Cardiac septum (tissue), 1 donor: Measurements from ENCODE around the gene S100A11. TPM values are rescaled to one million over a fixed set of nuclear protein-coding genes. Genes with fewer than 3 reads are reported as not detected.
A peak's percentile ranks its signal among the peaks of the same experiment; 100 is the strongest.
"Not testable (repeated sequence)": the region's sequence is repeated elsewhere in the genome, so short reads cannot be mapped to it uniquely, and the experiment has no call there.

Experiments used
- DNase-seq: peaks from one replicate; pipeline ENCODE4 v3.0.0-alpha.2; 2020; ENCODE audit warnings: low spot score
- intact Hi-C: fragments of 100-400 bp; cut with DNase I; formaldehyde crosslinking; loops from one replicate; pipeline ENCODE4 v1.14.0; 2022
- long read RNA-seq: library from polyadenylated mRNA; unstranded; transcript quantifications from one replicate; pipeline ENCODE4 v2.0.0, GENCODE V29; 2021
- total RNA-seq: library from RNA; stranded (reverse); fragmentation: NEBNext Ultra II Directional; extraction: Animal tissue kit (Norgen Biotek cat#: 25700); gene quantifications from one replicate; pipeline ENCODE4 v1.2.1, GENCODE V29; 2021
- donor health status: DM: no; HTN: no; CAD: no.

The S100A11 gene
- 90.8 TPM for total RNA-seq
- long read RNA-seq, transcript S100A11-201 (3 exons, 594 nt) = major isoform, 54 of 54 reads
- long read RNA-seq, partial matches to known transcripts = 0 of 54 reads
- long read RNA-seq, other reads (novel, unspliced or antisense) = 0 of 54 reads

DNA sequence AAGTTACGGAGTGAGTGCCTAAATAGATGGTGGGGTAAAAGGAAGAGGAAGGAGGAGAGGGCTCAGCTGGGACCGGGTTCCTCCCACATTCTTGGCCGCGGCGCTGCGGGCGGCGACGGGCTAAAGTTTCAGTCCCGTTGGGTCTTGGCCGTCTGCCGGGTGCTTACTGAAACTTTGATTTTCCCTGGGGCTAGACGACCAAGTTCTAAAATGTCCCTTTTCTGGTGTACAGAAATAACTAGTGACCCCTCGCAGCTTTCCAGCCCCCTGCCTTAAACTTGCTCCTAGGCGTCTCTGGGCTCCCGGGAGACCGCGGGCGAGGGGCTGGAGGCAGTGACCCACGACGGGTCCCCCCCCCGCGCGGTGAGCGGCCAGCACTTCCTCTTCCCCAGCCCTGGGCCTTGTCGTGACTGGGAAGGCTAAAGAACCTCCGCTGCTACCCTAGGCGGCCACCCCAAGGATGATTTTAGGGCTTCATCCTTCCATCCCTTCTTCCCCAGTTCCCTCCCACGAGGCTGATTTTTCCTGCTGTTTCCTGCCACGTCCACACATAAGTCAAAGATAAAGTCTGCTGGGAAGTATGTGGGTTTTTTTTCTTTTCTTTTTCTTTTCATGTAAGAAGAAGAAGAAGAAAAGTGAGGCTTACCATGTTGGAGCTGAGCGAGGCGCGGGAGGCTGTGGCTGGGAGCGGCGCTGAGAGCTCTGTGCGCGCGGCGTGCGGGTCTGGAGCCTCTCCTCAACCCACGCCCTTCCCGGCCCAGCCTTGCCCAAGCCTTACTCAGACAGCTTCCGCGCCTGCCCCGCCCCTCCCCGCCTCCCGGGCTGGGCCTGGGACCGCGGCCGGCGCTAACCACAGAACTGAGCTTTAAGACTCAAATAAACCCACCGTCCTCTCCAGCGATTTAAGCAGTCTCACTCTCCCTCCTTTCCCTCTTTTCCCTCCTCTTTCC, at the start of gene S100A11:
Gene S100A11, minus strand, starts transcription at position 738 of the 950 bp plus-strand sequence. Its CDS starts 89 bp downstream, at position 649.
- peak; percentile 96 for DNase-seq
- intact Hi-C loops = loop anchor here (1.0 kb wide), 1 partner anchor 12 kb away; no protein-coding TSS in a partner anchor

DNA sequence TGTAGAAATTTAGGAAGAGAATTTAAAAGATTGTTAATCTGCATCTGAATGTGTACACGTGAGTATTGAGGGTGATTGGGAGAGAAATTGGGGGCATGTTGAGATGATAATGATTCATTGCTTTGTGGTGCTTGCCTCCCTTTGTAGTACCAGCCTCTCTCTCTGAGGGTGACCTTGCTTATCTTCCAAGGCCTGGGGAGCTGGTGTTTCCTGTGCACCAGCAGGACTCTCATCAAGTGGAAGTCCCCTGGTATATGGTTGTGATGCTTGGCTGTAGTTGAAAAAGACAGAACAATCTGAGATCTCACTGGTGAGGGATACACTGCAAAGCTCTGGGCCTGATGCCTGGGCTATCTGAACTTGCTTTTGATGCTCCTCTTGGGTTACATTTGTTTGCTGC, 48.0 kb upstream of the S100A11 start:
- DNase-seq = no peak
- intact Hi-C loops = no loop called here

DNA sequence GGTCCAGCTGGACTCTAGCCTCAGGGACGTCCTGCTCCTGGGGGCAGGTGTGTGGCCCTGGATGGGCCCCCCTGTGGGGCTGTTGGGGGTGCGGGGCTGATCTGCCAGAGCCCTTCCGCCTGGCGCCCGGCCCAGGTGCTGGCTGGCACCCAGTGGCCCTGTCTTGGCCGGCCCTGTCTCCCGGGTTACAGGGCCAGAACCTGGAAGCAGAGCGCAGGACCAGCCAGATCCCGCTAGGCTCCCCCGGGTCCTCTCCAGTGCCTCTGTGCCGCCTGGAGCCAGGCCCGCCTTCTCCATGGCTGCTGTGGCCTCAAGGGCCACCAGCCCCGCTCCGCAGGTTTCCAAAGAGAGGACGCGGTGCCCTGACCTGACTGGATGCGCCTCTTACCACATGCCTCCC, 44.2 kb upstream of the S100A11 start:
- DNase-seq, intact Hi-C loops: not testable (repeated sequence)

DNA sequence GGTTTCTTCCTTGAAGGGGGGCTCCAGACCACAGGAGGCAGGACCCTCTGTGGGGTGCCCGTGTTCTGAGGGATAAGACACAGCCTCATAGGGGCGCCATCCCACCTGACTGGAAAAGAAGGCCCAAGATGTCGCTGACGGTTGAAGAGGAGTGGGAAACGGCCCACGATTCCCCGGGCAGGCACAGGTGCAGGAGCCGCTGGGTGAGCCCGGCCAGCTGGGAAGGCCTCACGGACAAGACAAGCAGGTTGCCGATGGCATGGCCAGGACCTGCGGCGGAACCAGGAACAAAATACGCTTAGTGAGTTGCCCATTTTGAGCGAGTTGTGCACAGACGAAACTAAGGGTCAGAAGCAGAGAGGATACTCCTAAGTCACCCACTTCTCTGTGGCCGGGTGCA, 43.7 kb upstream of the S100A11 start:
- intact Hi-C loops, DNase-seq: not testable (repeated sequence)

DNA sequence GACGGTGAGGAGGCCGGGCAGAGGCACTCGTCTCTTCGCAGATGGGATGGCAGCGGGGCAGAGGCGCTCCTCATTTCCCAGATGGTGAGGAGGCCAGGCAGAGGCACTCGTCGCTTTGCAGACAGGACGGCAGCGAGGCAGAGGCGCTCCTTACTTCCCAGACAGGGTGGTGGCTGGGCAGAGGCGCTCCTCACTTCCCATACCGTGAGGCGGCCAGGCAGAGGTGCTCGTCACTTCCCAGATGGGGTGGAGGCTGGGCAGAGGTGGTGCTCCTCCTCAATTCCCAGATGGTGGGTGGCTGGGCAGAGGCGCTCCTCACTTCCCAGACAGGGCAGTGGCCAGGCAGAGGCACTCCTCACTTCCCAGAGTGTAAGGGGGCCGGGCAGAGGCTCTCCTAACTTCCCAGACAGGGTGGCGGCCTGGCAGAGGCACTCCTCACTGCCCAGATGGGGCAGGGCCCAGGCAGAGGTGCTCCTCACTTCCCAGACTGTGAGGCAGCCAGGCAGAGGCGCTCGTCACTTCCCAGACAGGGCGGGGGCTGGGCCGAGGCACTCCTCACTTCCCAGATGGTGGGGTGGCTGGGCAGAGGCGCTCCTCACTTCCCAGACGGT, 42.1 kb upstream of the S100A11 start:
- DNase-seq = no peak
- intact Hi-C loops = no loop called here

DNA sequence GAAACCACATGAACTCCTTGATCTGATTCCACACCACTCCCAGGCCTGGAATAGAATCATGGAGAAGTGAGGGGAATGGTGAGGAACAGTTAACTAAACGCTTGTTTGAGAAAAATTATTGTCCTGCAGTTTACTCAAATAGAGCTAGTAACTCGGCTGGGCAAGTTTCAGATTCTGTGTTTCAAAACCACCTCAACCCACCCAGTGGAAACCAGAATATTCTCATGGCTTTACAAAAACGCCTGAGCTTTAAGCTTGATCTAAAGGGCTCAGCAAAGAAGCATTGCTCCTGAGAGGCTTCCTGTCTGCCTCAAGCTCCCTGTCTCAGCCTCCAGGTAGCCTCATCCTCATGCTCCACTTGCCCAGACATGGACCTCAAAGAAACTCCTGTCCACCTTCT, 35.5 kb upstream of the S100A11 start:
- DNase-seq = no peak
- intact Hi-C loops = no loop called here

DNA sequence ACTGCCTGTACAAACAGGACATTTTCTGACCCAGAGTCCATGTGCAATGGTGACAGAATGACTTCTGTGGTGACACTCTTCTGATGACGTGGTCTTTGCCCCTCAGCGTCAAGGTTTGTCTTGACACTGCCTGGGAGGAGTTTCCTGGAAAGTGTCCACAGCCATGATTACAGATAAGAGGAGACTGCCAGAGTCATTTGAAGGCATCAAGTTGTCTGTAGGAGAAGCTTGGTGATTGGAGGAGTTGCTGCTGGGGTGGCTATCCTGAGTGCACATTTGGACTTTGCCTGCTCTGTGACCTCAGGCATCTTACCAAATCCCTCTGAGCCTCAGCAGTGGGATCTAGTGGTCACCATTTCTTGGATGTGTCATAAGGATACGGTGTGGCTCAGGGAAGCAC, 34.3 kb upstream of the S100A11 start:
- intact Hi-C loops = no loop called here
- DNase-seq = no peak

DNA sequence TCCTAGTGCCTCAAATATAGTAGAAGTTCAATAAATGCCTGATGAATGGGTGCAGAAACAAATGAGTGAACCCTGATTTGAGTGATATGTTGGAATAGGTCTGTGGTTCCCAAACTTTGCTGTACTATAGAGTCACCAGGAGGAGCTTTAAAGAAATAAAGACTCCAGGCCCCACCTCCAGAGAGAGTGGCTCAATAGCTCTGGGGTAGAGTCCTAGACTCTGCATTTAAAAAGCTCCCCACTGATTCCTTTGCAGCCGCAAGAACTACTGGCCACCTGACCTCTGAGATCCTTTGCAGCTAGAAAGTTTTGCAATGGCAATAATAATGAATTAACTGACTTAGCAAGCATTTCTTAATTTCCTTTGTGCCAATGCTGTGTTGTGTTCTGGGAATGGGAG, 31.1 kb upstream of the S100A11 start:
- intact Hi-C loops = no loop called here
- no peak for DNase-seq

DNA sequence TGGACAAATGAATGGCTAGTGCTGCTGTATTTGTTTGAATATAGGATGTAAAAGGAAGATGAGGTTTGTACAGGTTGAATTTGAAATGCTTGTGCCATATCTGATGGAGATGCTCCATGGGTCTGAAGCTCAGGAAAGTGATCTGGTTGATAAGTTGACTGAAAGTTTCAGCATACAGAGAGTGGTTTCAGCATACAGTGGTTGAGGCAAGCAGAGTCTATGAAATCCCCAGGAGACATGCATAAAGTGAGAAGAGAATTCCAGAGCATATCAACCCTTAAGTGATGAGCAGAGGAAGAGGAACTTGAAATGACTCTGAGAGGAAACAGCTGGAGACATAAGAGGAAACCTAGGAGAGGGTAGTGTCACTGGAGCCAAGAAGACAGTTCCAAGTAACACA, 30.3 kb upstream of the S100A11 start:
- intact Hi-C loops = no loop called here
- no peak for DNase-seq

DNA sequence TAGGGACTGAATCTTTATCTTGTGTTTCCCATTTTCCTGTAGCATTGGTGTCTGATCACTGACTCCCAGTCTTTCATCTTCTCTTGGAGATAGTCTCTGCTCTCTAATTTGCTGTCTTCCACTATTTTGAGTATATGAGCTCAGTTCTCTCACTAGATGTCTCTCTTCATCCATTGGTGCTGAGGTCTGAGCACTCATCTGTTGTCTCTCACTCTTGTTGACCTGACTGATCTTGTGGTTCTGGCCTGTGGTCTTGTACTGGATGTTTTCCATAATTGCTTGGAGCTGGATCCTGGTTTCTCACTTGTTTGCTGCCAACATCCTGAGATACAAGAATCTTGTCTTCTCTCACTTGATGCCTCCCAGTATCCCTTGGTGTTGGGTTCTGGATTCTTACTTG, 25.1 kb upstream of the S100A11 start:
- no peak for DNase-seq
- intact Hi-C loops = no loop called here

DNA sequence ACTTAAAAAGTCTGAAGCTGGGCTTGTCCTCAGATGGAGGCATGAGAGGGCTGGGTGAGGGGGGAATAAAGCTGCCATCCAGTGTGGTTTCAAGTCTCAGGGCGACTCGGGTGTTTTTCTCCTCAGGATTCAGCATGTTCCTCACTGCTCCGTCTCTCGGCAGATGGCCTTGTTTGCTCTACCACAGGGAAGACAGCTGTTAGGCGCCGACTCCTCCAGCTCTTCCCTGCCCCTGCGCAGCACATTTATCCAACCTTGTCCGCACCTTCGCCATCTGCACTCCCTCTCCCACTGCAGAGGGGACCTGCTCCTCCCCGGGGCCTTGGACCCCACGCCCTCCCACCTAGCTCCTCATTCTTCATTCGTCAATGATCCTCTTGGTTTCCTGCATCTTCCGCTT, 16.6 kb upstream of the S100A11 start:
- DNase-seq = no peak
- intact Hi-C loops = loop anchor here (2.0 to 5.0 kb wide), 3 partner anchors 131 to 405 kb away; no protein-coding TSS in a partner anchor

DNA sequence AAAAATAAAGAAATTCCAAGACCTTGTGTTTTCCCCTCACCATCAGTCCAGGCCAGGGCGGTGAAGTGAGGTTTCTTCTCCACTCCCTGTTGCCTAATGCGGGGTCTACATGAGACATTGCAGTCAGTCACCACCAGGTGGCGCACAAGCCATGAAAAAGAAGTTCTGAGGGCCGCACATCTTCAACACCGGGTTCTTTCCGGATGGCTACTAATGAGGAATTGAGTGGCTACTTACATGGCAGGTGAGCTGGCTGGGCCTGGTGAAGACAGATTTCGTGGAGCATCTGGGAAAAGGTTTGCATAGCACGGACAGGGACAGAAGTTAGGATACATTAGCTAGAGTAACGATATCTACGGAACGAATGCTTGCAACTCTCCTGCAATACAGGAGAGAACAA, 15.8 kb upstream of the S100A11 start:
- DNase-seq = peak; percentile 91
- intact Hi-C loops = loop anchor here (2.0 to 5.0 kb wide), 3 partner anchors 132 to 406 kb away; no protein-coding TSS in a partner anchor

DNA sequence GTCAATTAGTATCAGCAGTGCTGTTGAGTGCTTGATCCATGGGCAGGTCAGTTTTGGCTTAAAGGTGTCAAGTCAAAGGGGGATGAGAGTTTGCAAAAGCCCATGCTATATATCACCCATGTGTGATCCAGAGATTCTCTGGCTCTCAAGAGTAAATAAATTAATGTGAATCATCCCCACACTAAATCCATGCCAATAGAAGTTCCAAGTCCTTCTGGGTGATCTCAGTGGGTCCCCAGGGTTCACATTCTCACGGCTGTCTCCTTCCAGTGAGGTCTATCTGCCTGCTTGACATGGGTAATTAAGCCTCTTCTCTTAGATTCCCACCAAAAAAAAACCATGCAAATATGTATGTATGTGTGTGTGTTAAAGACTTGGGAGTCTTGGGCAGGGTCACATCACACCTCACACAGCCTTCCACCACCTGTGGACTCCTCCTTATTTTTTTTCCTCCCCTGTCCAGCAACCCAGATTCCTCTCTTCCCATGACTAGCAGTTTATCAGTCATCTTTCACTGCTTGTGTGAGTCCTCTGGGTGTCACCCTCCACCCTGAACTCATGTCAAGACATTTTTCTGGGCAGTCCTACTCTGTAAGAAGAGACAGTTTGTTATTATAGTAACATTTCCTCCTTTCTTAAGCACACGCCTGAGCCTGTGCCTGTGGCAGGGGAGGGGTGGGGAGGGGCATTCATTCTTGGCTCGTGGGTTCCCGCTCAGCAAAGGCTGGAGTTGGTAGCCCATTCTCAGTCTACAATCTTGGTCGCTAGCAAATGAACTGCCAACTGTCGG, 14.3 kb upstream of the S100A11 start:
- intact Hi-C loops = loop anchor here (5.0 kb wide), 1 partner anchor 391 kb away; no protein-coding TSS in a partner anchor
- no peak for DNase-seq

DNA sequence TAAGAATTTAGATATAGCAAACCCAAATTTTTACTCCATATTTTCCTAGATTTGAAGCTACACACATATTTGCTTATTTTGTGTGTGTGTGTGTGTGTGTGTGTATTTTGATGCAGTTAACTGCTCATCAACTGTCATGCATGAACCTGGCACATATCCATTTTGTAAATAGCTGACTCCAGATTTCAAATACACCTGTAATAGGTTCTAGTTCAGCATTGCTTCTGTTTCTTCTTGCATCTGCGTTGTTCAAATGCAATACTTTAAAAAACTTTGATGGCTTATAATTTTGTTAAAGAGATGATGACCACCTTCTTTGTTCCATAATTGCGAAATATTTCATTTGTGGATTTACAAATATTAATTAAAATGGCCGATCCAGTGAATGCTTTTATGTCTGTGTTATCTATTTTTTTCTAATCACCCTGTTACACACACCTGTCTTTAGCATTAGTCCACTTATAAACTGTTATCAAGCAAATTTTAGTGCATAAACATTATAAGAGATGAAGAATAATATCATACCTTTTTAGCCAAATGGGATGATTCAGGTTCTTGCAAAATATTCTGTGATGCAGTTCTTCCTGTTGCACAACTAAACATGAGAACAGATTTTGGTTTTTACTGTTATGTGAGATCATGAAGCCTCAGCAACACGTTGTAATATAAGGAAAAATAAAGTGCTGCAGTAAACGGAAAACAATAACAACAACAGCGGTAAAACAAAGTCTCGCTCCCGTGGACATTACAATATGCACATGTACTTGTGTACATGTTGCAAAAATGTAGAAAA, 12.7 kb upstream of the S100A11 start:
- intact Hi-C loops = loop anchor here (5.0 kb wide), 1 partner anchor 393 kb away; no protein-coding TSS in a partner anchor
- DNase-seq = no peak

DNA sequence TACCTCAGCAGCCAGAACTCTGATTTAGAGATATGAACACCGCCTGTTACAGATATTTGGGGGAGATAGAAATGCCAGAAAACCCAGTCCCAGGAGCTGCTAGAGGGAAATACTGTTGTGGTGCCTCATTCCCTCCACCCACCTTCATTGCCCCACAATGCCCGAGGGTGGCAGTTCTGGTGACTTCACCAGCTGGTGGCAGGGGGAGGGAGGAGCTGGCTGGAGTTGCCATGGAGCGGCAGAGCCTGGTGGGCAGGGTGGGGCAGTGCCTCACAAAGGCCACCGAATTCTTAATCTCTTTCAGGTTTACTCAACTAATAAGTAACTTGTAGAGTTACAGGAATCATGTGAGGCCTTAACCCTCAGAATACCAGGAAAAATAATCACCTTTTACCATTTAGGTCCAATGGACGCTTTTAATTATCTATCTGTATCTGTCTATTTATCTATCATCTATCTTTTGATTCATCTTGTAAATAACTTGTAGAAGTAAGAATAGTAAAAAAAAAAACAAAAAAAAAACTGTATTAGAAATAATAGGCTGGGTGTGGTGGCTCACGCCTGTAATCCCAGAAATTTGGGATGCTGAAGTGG, 11.7 kb upstream of the S100A11 start:
- intact Hi-C loops = loop anchor here (1.0 kb wide), 1 partner anchor 11 kb away; the partner anchor contains the start of gene S100A11
- peak; percentile 83 for DNase-seq

DNA sequence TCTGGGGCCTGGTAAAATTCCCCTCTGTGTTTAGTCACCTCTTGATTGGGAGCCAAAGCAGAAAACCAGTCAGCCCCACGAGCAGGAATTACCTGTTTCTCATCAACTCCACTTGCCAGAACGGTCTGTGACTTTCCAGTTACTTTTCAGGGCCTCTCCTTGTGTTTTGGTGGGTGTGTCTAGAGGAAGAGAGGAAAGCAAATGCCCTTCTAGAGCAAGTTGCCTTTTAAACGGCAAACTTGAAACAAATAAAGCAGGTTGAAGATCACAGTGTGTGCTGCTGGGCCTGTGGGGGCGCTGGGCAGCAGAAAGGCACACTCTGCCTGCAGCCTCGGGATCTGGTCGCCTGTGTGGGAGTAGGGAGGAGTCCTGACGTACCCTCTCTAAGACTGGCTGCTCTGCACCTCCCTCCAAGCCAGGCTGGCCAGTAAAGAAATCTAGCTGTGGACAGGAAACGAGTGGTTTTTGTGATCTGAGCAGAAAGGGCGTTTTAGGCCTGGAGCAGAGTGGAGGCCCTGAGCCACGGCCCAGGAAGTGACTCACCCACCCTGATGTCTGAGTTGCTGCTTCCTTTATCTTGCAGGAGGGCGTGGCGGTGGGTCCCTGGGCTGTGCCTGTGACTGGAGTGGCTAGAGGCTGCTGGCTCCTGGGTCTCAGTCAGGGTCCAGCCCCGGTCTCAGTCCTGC, 11.1 kb upstream of the S100A11 start:
- intact Hi-C loops = loop anchor here (1.0 kb wide), 1 partner anchor 11 kb away; the partner anchor contains the start of gene S100A11

DNA sequence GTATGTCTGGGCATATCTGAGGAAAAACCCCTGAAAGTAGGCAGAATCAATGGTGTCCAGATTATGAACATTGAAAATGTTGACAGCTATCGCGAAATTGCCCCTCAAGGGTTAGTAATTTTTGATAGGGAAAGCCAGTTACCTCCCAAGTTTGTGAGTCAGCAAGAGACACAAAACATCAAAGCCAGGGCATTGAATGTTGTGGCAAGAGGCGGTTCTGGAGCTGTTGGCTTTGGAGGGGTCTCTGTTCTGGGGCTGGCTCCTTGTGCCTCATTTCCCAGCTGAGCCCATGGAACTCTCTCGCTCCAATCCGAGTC, 10.6 kb upstream of the S100A11 start:
- intact Hi-C loops = no loop called here
- no peak for DNase-seq

More for the DNA sequence above, 11.1 kb upstream of the S100A11 start:
- DNase-seq = peak; percentile 96

DNA sequence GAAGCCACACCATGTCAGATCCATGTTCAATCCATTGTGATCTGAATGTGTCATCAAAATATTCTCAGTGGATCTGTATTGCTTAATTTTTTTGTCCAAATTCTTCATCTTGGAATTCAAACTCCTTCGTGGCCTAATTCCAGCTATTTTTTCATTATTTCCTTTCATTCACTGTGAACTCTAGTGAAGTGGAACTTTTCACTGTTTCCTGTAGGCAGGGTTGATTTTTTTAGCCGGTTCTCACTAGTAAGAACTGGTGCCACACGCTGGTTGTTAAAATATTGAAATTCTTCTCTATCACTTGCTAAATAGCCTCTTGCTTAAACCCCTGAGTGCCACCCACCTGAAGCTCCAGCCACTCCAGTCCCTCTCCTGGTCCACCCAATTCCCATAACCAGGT, 7.6 kb upstream of the S100A11 start:
- DNase-seq = no peak
- intact Hi-C loops = no loop called here
